IMR-90 (cell line): ENCODE data around the gene PCDH1.

Experiments used
- BHLHE40 ChIP-seq: fragments of 150-350 bp; IDR thresholded peaks from 2 replicates; pipeline ENCODE4 v1.6.1; 2016; ENCODE audit warnings: mild to moderate bottlenecking, low read depth, low read length
- CEBPB ChIP-seq: IDR thresholded peaks from 2 replicates; pipeline ENCODE4 v1.6.1; 2012; ENCODE audit warnings: low read depth, low read length, improper control_type of control experiment
- MAZ ChIP-seq: IDR thresholded peaks from 2 replicates; pipeline ENCODE4 v1.6.1; 2012; ENCODE audit warnings: low read depth, mild to moderate bottlenecking, low read length, improper control_type of control experiment, moderate library complexity, borderline replicate concordance
- MXI1 ChIP-seq: IDR thresholded peaks from 2 replicates; pipeline ENCODE4 v1.6.1; 2012; ENCODE audit warnings: low read depth, mild to moderate bottlenecking, low read length, moderate library complexity, borderline replicate concordance
- POLR2A ChIP-seq: IDR thresholded peaks from 2 replicates; pipeline ENCODE4 v1.6.1; 2012; ENCODE audit warnings: mild to moderate bottlenecking, low read depth, low read length
- RFX5 ChIP-seq: IDR thresholded peaks from 2 replicates; pipeline ENCODE4 v1.8.0; 2012; ENCODE audit warnings: low read depth, mild to moderate bottlenecking, low read length, moderate library complexity
- TF ChIP-seq, protein P1 (sequence below): conservative IDR thresholded peaks from 2 replicates; pipeline ENCODE4 v1.5.1; 2012; ENCODE audit warnings: mild to moderate bottlenecking, low read depth, low read length, improper control_type of control experiment
- TF ChIP-seq, protein P2 (sequence below): fragments of 150-350 bp; IDR thresholded peaks from 2 replicates; pipeline ENCODE4 v1.6.1; 2017; ENCODE audit warnings: mild to moderate bottlenecking, antibody characterized with exemption, low read length, low read depth

GRCh38 chr5:141858079-141858765 lies 20.0 kb downstream of the PCDH1 start:
- TF ChIP-seq, protein P1, sequence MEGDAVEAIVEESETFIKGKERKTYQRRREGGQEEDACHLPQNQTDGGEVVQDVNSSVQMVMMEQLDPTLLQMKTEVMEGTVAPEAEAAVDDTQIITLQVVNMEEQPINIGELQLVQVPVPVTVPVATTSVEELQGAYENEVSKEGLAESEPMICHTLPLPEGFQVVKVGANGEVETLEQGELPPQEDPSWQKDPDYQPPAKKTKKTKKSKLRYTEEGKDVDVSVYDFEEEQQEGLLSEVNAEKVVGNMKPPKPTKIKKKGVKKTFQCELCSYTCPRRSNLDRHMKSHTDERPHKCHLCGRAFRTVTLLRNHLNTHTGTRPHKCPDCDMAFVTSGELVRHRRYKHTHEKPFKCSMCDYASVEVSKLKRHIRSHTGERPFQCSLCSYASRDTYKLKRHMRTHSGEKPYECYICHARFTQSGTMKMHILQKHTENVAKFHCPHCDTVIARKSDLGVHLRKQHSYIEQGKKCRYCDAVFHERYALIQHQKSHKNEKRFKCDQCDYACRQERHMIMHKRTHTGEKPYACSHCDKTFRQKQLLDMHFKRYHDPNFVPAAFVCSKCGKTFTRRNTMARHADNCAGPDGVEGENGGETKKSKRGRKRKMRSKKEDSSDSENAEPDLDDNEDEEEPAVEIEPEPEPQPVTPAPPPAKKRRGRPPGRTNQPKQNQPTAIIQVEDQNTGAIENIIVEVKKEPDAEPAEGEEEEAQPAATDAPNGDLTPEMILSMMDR, result no peak
- no peak for TF ChIP-seq MAZ
- no peak for TF ChIP-seq BHLHE40
- TF ChIP-seq, protein P2, sequence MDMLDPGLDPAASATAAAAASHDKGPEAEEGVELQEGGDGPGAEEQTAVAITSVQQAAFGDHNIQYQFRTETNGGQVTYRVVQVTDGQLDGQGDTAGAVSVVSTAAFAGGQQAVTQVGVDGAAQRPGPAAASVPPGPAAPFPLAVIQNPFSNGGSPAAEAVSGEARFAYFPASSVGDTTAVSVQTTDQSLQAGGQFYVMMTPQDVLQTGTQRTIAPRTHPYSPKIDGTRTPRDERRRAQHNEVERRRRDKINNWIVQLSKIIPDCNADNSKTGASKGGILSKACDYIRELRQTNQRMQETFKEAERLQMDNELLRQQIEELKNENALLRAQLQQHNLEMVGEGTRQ, result no peak
- TF ChIP-seq RFX5, result no peak
- no peak for TF ChIP-seq MXI1
- no peak for TF ChIP-seq POLR2A
- TF ChIP-seq CEBPB, result no peak
